ENCODE measurements around the gene GMDS.

GMDS gene

DNA sequence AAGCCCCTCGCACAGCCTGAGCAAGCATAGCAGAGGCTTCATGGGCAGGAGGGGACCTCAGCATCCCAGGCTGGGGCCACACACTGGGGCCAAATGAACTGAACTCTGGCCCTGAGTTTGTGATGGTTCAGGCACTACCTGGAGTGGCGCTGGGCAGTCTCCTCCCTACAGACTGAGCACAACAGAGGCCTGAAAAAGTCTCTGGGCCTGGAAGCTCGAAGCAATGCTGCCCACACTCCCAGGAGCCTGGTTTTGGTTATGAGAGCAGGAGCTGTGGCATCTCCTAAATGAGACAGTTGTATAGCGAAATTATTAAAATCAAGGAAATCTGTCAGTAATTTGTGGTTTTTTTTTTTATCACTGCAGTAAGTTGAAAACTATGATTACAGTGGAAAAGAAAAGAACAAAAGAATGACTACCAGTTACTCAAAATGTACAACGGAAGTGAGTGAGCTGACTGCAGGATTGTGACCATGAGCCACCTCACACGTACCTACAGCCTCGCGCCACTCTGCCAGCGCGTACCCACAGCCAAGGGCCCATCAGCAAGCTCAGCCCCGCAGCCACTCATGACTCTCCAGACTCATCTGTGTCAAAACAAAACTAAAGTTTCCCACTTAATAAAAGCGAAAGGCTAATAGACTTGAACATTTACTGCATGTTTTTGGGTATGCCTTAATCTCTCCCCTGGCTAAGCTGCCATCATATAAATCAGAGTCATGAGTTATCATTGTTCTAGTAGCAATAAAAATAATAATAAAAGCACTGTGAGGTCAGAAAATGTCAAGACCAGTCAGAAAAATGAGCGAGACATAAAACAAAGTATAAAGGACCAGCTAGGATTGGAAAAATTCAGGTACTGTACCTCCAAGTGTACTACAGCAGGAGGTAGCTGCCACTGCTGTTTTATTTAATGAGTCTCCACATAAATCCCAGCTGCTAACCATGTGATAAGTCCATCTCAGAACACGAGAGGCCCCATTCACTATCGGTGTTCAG, 458.7 kb downstream of the GMDS start:
- no peak for DNase-seq

GRCh38 chr6:1784422-1784884, 461.0 kb downstream of the GMDS start:
- no peak for DNase-seq

- no peak for DNase-seq
Observed at GRCh38 chr6:1781817-1782184, 463.6 kb downstream of the GMDS start.

DNA sequence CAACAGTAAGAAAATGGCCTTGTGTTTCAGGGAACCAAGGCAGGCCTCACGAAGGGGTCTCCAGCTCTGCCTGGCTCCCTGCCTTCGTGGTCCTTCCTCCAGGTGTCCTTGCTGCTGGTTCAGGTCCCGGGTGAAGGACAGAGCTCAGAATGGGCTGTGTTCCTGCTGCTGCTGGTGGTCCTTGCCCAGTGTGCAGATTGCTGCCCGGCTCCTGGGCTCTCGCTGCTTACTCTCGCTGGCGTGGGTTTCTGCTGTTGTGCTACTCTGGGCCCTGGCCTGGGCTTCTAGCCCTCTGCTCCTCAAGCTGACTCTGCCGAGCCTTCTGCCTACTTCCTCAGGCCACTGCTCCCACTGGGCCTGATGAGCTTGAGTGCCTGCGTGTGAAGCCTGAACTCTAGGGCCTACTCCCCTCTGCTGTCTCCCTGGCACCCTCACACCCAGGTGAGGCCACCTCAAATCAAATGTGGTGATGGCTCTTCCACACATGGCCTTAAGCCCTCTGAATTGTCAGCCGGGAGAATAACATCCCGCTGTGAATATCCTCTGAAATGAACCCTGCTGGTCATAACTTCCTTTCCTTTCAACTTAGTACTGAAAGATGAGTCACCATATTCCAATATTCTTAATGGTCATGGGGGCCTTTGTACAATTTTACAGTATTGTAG, 464.1 kb downstream of the GMDS start:
- DNase-seq, result no peak

- DNase-seq, result no peak
Observed at GRCh38 chr6:1780251-1780867, 465.0 kb downstream of the GMDS start.

- no peak for DNase-seq
Observed at GRCh38 chr6:1778686-1779235, 466.6 kb downstream of the GMDS start.

GRCh38 chr6:1777921-1778685, 467.3 kb downstream of the GMDS start:
- no peak for DNase-seq

DNA sequence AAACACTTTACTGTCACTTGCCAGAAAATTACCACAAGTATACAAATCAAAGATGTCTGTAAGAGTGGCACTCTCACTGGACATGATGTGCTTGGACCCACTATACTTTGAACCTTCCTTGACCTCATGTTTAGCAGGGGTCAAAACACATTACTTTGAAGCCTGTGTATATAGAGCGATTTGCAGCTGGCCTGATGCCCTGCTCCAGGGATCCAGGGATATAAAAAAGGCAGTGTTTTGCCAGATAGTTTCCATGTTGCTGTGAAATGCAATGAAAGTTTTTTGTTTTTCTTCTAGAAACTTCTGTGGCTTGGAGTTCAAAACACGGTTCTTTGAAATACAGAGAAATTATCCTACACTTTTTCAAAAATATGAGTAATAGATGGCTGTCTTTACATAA, 470.0 kb downstream of the GMDS start:
- no peak for DNase-seq

GRCh38 chr6:1774226-1774915, 471.0 kb downstream of the GMDS start:
- DNase-seq, result no peak

DNA sequence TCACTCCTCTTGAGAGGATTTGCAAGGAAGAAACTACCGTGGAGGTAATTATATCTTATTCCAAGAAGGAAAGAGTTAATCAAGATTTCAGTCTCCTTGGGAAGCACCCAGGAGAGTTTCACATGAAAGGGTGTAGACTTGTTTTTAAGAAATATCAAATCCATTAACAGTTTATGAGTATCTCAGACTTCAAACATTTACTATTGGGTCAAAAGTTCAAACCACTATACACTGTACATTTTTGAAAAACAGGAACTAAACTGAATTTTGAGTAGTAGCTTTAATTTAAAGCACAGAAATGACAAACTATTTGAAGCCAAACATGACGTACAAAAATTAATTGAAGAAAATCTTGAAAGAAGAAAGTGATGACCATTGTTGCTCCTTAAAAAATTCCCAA, 471.7 kb downstream of the GMDS start:
- DNase-seq, result no peak

DNA sequence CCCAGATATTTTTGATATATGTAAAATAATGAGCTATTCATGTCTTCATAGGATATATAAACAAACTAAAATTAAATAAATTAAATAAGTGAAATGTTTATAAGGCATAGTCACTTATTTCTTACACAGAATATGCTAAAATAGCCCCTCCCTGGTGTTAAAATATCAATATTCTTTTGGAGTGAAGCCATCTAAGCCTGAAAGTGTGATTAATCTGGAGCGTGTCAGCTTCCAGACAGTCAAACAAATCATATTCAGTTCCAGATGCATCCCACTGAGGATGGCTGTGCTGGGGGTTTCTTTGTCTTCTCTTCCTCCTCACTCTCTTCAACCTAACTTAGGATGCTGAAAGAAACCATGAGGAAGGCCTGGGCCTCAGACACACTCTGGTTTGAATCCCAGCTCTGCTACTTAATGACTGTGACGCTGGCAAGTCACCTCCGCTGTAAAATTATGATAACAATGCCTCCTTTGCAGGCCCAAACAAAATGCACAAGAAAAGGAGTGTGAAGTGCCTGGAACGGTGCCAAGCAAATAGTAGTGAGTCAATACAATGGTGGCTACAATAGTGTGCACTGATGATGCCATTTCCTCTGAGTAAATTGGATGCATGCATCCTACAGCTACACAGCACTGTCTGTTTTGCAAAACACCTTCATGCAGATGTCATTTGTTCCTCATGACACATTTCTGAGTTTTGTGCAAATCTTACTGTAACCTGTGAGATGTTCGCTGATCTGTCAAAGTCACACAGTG, 474.3 kb downstream of the GMDS start:
- no peak for DNase-seq

DNA sequence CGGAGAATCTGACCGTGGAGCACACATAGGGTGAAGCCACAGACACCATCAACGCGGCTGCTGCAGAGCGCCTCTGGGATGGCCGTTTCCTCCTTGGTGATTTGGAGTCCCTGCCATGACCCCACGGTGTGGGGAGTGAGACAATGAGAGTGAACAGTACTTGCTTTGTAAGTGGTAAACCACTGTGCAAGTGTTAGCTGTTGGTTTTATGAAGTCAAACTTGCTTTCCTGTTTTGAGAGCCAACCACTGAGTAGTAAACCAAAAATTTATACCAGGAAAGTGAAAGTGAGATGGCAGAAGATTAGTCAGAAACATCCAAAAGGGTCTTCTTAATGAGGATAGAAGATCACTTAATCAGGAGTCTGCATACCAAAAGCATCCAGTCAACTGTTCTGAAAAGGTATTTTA, 475.0 kb downstream of the GMDS start:
- no peak for DNase-seq

DNA sequence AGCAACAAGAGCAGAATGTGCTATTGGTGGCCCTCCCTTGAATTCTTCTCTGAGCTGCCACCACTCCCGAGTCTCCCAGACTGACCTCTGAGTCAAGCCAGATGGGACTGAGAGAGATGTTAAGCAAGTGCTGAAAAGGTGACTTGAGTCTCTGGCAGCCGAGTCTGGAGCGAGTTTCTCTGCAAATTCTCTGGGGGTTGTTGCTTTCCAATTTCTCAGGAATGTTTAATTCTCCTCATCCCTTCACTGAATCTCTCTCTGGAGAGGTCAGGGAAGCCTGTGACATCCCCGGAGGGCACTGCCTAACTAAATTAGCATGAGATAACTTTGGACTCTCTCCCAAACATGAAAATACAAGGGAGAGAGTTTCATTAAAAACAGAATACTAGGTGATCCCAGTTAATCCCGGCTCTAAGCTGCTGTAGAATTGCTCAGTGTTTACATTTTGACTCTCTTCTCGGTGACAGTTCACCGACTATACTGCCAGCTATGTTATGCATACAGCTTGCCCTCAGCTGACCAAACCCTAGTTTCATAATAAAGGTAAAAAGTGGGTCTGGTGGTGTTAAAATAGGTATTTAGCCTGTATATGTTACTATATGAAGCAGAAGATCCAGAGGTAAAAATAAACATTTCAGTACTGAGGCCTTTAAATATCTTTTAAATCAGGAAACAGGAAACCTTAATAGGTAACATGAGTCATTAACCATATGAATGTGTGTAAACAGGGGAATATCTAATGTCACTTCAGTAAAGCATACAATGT, 477.7 kb downstream of the GMDS start:
- DNase-seq, result no peak

- no peak for DNase-seq
Observed at GRCh38 chr6:1766654-1767053, 478.8 kb downstream of the GMDS start.

DNA sequence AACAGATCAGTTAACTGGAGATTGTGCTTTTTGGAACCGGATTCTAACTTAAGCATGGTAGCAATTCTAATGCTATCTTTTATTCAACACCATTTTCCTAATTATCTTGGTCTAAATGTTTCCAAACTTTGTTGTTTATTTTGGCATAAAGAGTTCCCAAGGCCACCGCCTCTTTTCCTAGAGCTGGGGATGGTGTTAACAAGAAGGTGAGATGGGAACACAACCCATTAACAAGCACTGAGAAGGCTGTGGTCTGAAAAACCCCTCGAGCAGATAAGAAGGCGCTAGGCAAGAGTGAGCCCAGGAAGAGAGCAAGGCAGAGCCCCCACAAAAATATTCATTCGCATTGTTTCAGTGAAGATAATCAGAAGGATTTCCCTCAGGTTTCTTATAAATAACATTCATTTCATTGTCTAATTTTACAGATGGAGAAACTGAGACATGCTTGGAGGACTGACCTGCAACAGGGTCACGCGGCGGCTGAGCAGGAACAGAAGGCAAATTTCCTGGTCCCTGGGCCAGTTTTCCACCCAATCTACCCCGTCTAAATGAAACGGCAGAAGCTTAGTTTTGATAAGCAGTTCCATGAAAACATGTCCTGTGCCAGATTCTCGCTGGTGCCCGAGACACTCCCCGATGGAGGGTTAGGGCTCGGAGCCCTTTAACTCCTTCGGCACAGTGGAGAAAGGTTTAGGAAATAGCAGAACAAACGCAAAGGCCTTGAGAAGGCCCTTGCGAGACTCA, 480.1 kb downstream of the GMDS start:
- no peak for DNase-seq

DNA sequence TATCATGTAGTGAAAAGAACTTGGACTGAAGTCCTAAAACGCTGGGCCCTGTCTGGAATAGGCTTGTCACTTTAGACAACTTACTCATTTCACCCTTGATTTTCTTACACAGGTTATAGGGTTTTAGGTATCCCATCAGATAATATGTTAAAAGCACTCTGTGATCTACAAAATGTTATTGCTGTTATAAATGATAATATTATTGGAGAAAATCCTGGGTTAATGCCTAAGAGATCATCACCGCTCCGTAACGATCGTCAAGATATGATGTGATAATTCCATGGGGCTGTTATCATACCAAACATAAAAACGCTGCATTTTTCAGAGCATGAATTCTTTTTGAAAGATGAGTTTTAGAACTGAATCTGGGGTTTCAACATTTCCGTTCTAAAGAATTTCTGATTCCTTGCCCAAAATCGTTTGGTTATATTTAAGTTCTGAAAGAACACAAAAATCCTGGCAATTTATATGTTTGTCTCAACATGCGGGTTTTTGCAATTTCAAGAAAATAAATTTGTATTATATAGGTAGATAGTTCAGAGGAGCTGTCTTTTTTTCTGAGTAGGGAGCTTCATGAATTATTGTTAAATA, 480.9 kb downstream of the GMDS start:
- no peak for DNase-seq

GRCh38 chr6:1763404-1763803, 482.0 kb downstream of the GMDS start:
- DNase-seq, result no peak

- no peak for DNase-seq
Observed at GRCh38 chr6:1762203-1762602, 483.2 kb downstream of the GMDS start.

GRCh38 chr6:1761477-1761877, 483.9 kb downstream of the GMDS start:
- DNase-seq, result no peak
